Gastroesophageal sphincter (tissue), 4 donors: Measurements from ENCODE around the gene GPR62. TPM values are rescaled to one million over a fixed set of nuclear protein-coding genes. Genes with fewer than 3 reads are reported as not detected.

Source experiments
- ATAC-seq: fragments of 150-250 bp; one replicate; pipeline ENCODE4 v1.9.1; 2016; ENCODE audit warnings: mild to moderate bottlenecking, moderate library complexity
- H3K27ac ChIP-seq, 4 donors: fragments of 200-600 bp; sonication (generic) in 3 of 4; 1 replicate in 3 of 4; 2 replicates in 1 of 4; pipeline ENCODE4 v1.5.1; 2016 to 2019
- H3K27me3 ChIP-seq: fragments of 200-600 bp; sonication (generic); one replicate; pipeline ENCODE4 v1.5.1; 2019
- H3K36me3 ChIP-seq, 2 donors: fragments of 200-600 bp; sonication (generic); one replicate each; pipeline ENCODE4 v1.5.1; 2019; ENCODE audit warnings: control low read depth in 1 of 2
- H3K4me1 ChIP-seq, 3 donors: fragments of 200-600 bp; sonication (generic); 1 replicate in 2 of 3; 2 replicates in 1 of 3; pipeline ENCODE4 v1.5.1; 2016 to 2019; ENCODE audit warnings: control low read depth in 2 of 3
- H3K4me3 ChIP-seq, 2 donors: fragments of 200-600 bp; sonication (generic); one replicate each; pipeline ENCODE4 v1.5.1; 2019; ENCODE audit warnings: mild to moderate bottlenecking in 1 of 2, moderate library complexity in 1 of 2
- H3K9me3 ChIP-seq, 3 donors: fragments of 200-600 bp; sonication (generic); one replicate each; pipeline ENCODE4 v1.5.1; 2017 to 2019; ENCODE audit warnings: control low read depth in 2 of 3
- EP300 ChIP-seq: sonication (generic); formaldehyde crosslinking; IDR thresholded peaks from one replicate; pipeline ENCODE4 v1.6.1; 2017; ENCODE audit warnings: antibody characterized with exemption, mild to moderate bottlenecking
- POLR2A ChIP-seq, 2 donors: fragments of 450-650 bp; IDR thresholded peaks; one replicate each; pipeline ENCODE4 v1.6.1; 2017; ENCODE audit warnings: antibody characterized with exemption in 2 of 2, mild to moderate bottlenecking in 2 of 2, moderate library complexity in 1 of 2
- POLR2AphosphoS5 ChIP-seq: sonication (generic); formaldehyde crosslinking; IDR thresholded peaks from one replicate; pipeline ENCODE4 v1.6.1; 2017; ENCODE audit warnings: antibody characterized with exemption
- WGBS, 2 donors: methylation state at CpG; one replicate each; pipeline ENCODE4 v1.1.5; 2018; ENCODE audit warnings: low coverage in 1 of 2; 5-methylcytosine and 5-hydroxymethylcytosine counted together
- total RNA-seq, 4 donors: library from RNA; depleted of rRNA; stranded (reverse); fragments of >200 nt; gene quantifications; one replicate each; pipeline ENCODE4 v1.1.0, GENCODE V29; 2016
- TF ChIP-seq, protein P1 (sequence below), 4 experiments: fragments of 200-600 bp in 2 of 4; fragments of 450-650 bp in 2 of 4; sonication (generic) in 1 of 4; IDR thresholded peaks; one replicate each; pipeline ENCODE4 v1.5.1; 2017 to 2019; ENCODE audit warnings: antibody characterized with exemption in 4 of 4, mild to moderate bottlenecking in 2 of 4, moderate library complexity in 2 of 4

The GPR62 gene
- total RNA-seq, 4 donors from 2014 or later = 0.31 TPM; not detected in 3

DNA sequence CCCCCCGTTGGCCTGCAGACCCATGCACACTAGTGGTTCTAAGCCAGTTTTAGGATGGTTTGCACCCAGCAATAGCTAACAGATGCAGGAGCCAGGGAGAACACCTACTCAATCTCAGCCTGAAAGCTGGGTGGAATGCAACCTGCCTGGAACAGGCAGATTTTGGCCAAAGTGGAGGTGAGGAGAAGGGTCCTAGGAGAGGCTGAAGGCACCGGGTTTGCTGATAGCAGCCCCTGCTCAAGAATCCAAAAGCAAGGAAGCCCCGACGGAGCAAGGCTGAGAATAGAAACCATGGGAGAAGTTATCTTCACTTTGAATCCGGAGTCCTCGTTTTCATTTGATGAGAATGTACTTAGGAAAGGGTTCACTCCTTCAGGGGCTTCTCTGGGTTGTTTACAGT is 23.4 kb upstream of the GPR62 start:
- no peak overlapping the region for H3K27ac ChIP-seq
- no peak overlapping the region for H3K4me3 ChIP-seq
- WGBS, 2 donors = 74 to 100% methylated on average over 4 to 6 of the region's 6 CpGs
- no peak for ATAC-seq
- H3K36me3 ChIP-seq = peaks cover 0 to 59% of the 10 kb centered on the region in 2 donors
- H3K9me3 ChIP-seq = no peaks in the 10 kb centered on the region
- no peaks in the 10 kb centered on the region for H3K4me1 ChIP-seq
- no peaks in the 10 kb centered on the region for H3K27me3 ChIP-seq
- TF ChIP-seq POLR2A (IDR thresholded peaks at IDR 0.05) (no peak), POLR2AphosphoS5 (no peak), EP300 (no peak)
- TF ChIP-seq, protein P1, sequence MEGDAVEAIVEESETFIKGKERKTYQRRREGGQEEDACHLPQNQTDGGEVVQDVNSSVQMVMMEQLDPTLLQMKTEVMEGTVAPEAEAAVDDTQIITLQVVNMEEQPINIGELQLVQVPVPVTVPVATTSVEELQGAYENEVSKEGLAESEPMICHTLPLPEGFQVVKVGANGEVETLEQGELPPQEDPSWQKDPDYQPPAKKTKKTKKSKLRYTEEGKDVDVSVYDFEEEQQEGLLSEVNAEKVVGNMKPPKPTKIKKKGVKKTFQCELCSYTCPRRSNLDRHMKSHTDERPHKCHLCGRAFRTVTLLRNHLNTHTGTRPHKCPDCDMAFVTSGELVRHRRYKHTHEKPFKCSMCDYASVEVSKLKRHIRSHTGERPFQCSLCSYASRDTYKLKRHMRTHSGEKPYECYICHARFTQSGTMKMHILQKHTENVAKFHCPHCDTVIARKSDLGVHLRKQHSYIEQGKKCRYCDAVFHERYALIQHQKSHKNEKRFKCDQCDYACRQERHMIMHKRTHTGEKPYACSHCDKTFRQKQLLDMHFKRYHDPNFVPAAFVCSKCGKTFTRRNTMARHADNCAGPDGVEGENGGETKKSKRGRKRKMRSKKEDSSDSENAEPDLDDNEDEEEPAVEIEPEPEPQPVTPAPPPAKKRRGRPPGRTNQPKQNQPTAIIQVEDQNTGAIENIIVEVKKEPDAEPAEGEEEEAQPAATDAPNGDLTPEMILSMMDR (IDR thresholded peaks at IDR 0.05) = no peak

DNA sequence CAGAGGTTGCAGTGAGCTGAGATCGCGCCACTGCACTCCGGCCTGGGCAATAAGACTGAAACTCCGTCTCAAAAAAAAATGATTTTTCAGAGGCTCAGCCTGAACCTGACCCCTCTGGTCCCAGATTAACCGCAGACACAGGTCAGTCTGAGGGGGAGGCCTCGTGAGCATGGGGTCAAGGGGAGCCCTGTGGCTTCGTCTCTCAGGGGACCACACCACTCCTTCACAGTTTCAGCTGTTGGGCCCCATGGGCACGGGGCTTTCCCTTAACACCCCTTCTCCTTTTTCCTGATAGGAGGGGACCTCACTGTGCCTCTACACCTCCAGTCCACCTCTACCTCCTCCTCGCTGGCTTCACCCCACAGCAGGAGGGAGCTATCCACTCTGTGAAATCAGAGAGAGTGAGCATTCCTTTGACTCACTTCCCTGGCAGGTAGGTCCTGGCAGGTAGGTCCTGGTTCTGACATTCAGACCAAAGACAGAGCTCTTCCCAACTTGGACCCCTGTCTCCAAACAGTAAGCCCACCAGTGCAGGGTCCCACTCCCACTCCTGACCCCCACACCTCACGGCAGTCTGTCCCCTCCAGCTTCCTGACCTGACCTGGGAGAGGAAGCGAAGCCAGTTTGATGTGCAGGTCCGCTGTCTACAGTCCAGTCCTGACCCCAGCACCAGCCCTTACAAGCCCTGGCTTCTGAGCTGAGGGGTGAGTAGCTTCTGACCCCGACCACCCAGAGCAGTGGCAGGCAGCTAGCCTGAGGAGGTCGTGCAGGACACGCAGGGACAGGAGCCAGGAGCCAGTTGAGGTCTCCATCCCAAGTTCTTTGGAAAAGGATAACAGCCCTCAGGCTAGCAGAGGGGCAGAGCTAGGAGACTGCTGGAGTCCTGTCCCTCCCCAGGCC is 22.5 kb upstream of the GPR62 start:
- peaks cover 0 to 68% of the 10 kb centered on the region in 2 donors for H3K36me3 ChIP-seq
- H3K4me1 ChIP-seq = no peaks in the 10 kb centered on the region
- H3K27me3 ChIP-seq = no peaks in the 10 kb centered on the region
- no peaks in the 10 kb centered on the region for H3K9me3 ChIP-seq
- 81 to 91% methylated on average over 3 to 8 of the region's 15 CpGs for WGBS, 2 donors
- H3K27ac ChIP-seq = no peak overlapping the region
- TF ChIP-seq POLR2AphosphoS5 (no peak), EP300 (no peak)
- TF ChIP-seq, protein P1 (IDR thresholded peaks at IDR 0.05) = no peak
- ATAC-seq = no peak
- no peak overlapping the region for H3K4me3 ChIP-seq

DNA sequence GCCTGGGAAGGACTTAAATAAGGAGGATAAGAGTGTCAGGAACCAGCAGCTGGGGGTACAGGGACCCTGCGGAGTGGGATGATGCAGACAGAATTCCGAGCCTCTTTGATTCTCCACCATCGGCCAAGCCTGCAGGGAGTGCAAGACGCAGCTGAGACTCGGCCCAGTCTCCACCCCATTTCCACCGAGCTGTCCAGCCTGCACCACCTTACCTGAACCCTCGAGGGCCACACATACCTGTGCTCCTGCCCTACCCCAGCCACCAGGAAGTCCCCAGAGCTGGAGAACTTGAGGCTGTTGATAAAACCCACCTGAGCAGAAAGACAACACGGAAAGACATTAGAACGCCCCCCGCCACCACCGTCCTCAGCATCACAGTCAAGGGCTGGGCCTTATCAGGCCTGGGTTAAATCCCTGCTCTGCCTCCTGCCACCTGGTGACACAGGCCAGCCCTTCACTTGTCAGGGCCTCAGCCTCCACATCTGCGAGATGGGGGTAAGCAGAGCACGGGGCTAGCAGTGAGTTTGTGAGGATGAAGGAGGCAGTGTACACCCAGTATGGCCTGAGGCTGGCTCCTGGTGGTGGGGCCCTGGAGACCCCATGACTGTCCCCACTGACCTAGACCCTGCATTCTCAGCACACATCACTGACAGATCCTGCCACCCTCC is 21.6 kb upstream of the GPR62 start:
- peaks cover 0 to 77% of the 10 kb centered on the region in 2 donors for H3K36me3 ChIP-seq
- ATAC-seq = no peak

DNA sequence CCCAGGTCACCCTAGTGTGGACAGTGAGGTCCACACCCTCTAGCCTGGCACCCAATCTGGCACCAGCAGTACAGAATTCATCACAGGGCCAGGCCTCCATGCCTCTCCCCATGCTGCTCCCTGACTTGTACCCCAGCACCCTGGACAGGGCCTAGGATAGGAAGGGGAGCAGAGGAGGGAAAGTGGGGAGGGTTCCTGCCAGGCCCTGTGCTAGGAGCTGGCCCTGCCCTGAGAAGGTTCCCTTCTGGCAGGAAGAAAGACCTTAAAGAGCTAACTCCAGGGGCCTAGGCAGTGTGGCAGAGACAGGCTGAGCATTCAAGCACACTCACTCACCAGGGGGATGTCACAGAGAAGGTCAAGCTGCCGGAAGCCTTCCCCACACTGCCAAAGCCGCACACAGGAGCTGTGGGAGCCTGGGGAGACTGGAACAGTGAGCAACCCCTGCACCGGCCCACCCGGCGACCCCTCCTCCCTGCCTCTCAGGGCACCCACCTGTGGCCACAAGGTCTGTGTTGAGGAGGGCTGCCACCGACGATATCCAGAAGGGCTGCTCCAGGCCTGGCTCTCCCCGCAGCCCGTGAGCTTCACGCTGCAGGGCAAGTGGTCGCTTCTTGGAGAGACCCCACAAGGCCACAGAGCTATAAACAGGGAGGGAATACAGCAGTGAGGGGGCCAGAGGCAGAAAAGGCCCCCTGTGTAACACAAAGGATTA is 20.9 kb upstream of the GPR62 start:
- H3K36me3 ChIP-seq = peaks cover 0 to 84% of the 10 kb centered on the region in 2 donors
- peaks cover 0 to 6% (median 0%) of the 10 kb centered on the region in 3 donors for H3K4me1 ChIP-seq
- WGBS, 2 donors = 75% methylated on average over 2 of the region's 11 CpGs; no CpG with 5 or more reads in 1 of the 2 donors
- ATAC-seq = no peak
- H3K9me3 ChIP-seq = no peaks in the 10 kb centered on the region
- H3K27me3 ChIP-seq = no peaks in the 10 kb centered on the region
- H3K27ac ChIP-seq = no peak overlapping the region
- no peak overlapping the region for H3K4me3 ChIP-seq
- TF ChIP-seq, protein P1 (IDR thresholded peaks at IDR 0.05) = no peak
- no peak for TF ChIP-seq EP300
- no peak for TF ChIP-seq POLR2A (IDR thresholded peaks at IDR 0.05)
- no peak for TF ChIP-seq POLR2AphosphoS5

More for the DNA sequence above, 21.6 kb upstream of the GPR62 start:
- Histone ChIP-seq H3K4me3 (no peak overlapping the region), H3K27me3 (no peaks in the 10 kb centered on the region), H3K9me3 (no peaks in the 10 kb centered on the region), H3K4me1 (no peaks in the 10 kb centered on the region), H3K27ac (no peak overlapping the region)
- WGBS, 2 donors = 77 to 91% methylated on average over 4 to 6 of the region's 13 CpGs
- no peak for TF ChIP-seq EP300
- no peak for TF ChIP-seq POLR2AphosphoS5
- TF ChIP-seq, protein P1 (IDR thresholded peaks at IDR 0.05) = no peak
